Erythroblast (primary cell): Measurements from ENCODE around the gene MICAL3.

Source experiments
- GATA1 ChIP-seq: IDR thresholded peaks from 2 replicates; pipeline ENCODE4 v1.6.1; 2011; ENCODE audit warnings: low read depth, mild to moderate bottlenecking, control low read depth, low read length, moderate library complexity
- POLR2A ChIP-seq: IDR thresholded peaks from 2 replicates; pipeline ENCODE4 v1.6.1; 2011; ENCODE audit warnings: mild to moderate bottlenecking, low read length

DNA sequence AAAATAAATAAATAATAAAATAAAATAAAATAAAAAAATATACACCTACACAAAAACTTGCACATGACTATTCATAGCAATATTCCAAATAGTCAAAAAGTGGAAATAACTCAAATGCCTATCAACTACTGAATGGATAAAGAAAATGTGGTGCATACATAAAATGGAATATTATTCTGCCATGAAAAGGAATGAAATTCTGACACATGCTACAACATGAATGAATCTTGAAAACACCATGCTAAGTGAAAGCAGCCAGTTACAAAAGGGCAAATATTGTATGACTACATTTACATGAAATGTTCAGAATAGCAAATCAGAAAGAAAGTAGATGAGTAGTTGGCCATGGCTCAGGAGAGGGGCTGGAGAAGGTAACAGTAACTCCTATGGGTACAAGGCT lies 46.3 kb downstream of the MICAL3 start:
- TF ChIP-seq POLR2A, result no peak
- TF ChIP-seq GATA1, result no peak
